ENCODE measurements around the gene EYA4.

Gene EYA4

GRCh38 chr6:133436652-133437051, 195.5 kb downstream of the EYA4 start:
- TF ChIP-seq ZNF274 (IDR thresholded peaks at IDR 0.05; ENCODE audit: low read depth, low read length), result no peak
- no peak for TF ChIP-seq SUZ12 (IDR thresholded peaks at IDR 0.05; ENCODE audit: extremely low read depth, insufficient read depth, insufficient read length)
- TF ChIP-seq YY1 (IDR thresholded peaks at IDR 0.05; ENCODE audit: insufficient read depth, insufficient read length), result no peak
- no peaks in the 10 kb centered on the region for H3K9me3 ChIP-seq (ENCODE audit: insufficient read depth, low read length)
- no peak overlapping the region for H3K9ac ChIP-seq (ENCODE audit: insufficient read length, low read depth)
- no peaks in the 10 kb centered on the region for H3K4me1 ChIP-seq (ENCODE audit: insufficient read depth, insufficient read length)
- H3K36me3 ChIP-seq (ENCODE audit: insufficient read depth, insufficient read length, low read length), result no peaks in the 10 kb centered on the region
- H3K27me3 ChIP-seq (ENCODE audit: insufficient read depth, insufficient read length), result no peaks in the 10 kb centered on the region
- no peak overlapping the region for H3K4me3 ChIP-seq (ENCODE audit: insufficient read length, low read depth)
- DNase-seq (ENCODE audit: low read depth, low spot score), result no peak

- no peaks in the 10 kb centered on the region for H3K4me1 ChIP-seq (ENCODE audit: insufficient read depth, insufficient read length)
- no peak overlapping the region for H3K9ac ChIP-seq (ENCODE audit: insufficient read length, low read depth)
- H3K27me3 ChIP-seq (ENCODE audit: insufficient read depth, insufficient read length), result no peaks in the 10 kb centered on the region
- TF ChIP-seq YY1 (IDR thresholded peaks at IDR 0.05; ENCODE audit: insufficient read depth, insufficient read length), result no peak
- no peak for TF ChIP-seq ZNF274 (IDR thresholded peaks at IDR 0.05; ENCODE audit: low read depth, low read length)
- TF ChIP-seq SUZ12 (IDR thresholded peaks at IDR 0.05; ENCODE audit: extremely low read depth, insufficient read depth, insufficient read length), result no peak
- H3K4me3 ChIP-seq (ENCODE audit: insufficient read length, low read depth), result no peak overlapping the region
- no peaks in the 10 kb centered on the region for H3K36me3 ChIP-seq (ENCODE audit: insufficient read depth, insufficient read length, low read length)
- DNase-seq (ENCODE audit: low read depth, low spot score), result no peak
- H3K9me3 ChIP-seq (ENCODE audit: insufficient read depth, low read length), result no peaks in the 10 kb centered on the region
Measured at GRCh38 chr6:133441491-133441890, 200.3 kb downstream of the EYA4 start.

GRCh38 chr6:133446789-133447188, 205.6 kb downstream of the EYA4 start:
- Histone ChIP-seq H3K9me3 (ENCODE audit: insufficient read depth, low read length) (no peaks in the 10 kb centered on the region), H3K4me1 (ENCODE audit: insufficient read depth, insufficient read length) (no peaks in the 10 kb centered on the region), H3K27me3 (ENCODE audit: insufficient read depth, insufficient read length) (no peaks in the 10 kb centered on the region), H3K9ac (ENCODE audit: insufficient read length, low read depth) (no peak overlapping the region), H3K4me3 (ENCODE audit: insufficient read length, low read depth) (no peak overlapping the region), H3K36me3 (ENCODE audit: insufficient read depth, insufficient read length, low read length) (no peaks in the 10 kb centered on the region)
- DNase-seq (ENCODE audit: low read depth, low spot score), result no peak
- TF ChIP-seq SUZ12 (IDR thresholded peaks at IDR 0.05; ENCODE audit: extremely low read depth, insufficient read depth, insufficient read length) (no peak), YY1 (IDR thresholded peaks at IDR 0.05; ENCODE audit: insufficient read depth, insufficient read length) (no peak), ZNF274 (IDR thresholded peaks at IDR 0.05; ENCODE audit: low read depth, low read length) (no peak)

- DNase-seq (ENCODE audit: low read depth, low spot score), result no peak
- H3K36me3 ChIP-seq (ENCODE audit: insufficient read depth, insufficient read length, low read length), result no peaks in the 10 kb centered on the region
- H3K9ac ChIP-seq (ENCODE audit: insufficient read length, low read depth), result no peak overlapping the region
- H3K9me3 ChIP-seq (ENCODE audit: insufficient read depth, low read length), result no peaks in the 10 kb centered on the region
- H3K4me3 ChIP-seq (ENCODE audit: insufficient read length, low read depth), result no peak overlapping the region
- H3K27me3 ChIP-seq (ENCODE audit: insufficient read depth, insufficient read length), result no peaks in the 10 kb centered on the region
- TF ChIP-seq YY1 (IDR thresholded peaks at IDR 0.05; ENCODE audit: insufficient read depth, insufficient read length) (no peak), SUZ12 (IDR thresholded peaks at IDR 0.05; ENCODE audit: extremely low read depth, insufficient read depth, insufficient read length) (no peak), ZNF274 (IDR thresholded peaks at IDR 0.05; ENCODE audit: low read depth, low read length) (no peak)
- H3K4me1 ChIP-seq (ENCODE audit: insufficient read depth, insufficient read length), result no peaks in the 10 kb centered on the region
Measured at GRCh38 chr6:133447924-133448323, 206.8 kb downstream of the EYA4 start.

GRCh38 chr6:133456439-133456838, 215.3 kb downstream of the EYA4 start:
- TF ChIP-seq ZNF274 (IDR thresholded peaks at IDR 0.05; ENCODE audit: low read depth, low read length), result no peak
- no peak for TF ChIP-seq SUZ12 (IDR thresholded peaks at IDR 0.05; ENCODE audit: extremely low read depth, insufficient read depth, insufficient read length)
- TF ChIP-seq YY1 (IDR thresholded peaks at IDR 0.05; ENCODE audit: insufficient read depth, insufficient read length), result no peak
- no peak overlapping the region for H3K9ac ChIP-seq (ENCODE audit: insufficient read length, low read depth)
- no peaks in the 10 kb centered on the region for H3K36me3 ChIP-seq (ENCODE audit: insufficient read depth, insufficient read length, low read length)
- no peak overlapping the region for H3K4me3 ChIP-seq (ENCODE audit: insufficient read length, low read depth)
- no peaks in the 10 kb centered on the region for H3K27me3 ChIP-seq (ENCODE audit: insufficient read depth, insufficient read length)
- no peaks in the 10 kb centered on the region for H3K9me3 ChIP-seq (ENCODE audit: insufficient read depth, low read length)
- no peak for DNase-seq (ENCODE audit: low read depth, low spot score)
- no peaks in the 10 kb centered on the region for H3K4me1 ChIP-seq (ENCODE audit: insufficient read depth, insufficient read length)

GRCh38 chr6:133456944-133457343, 215.8 kb downstream of the EYA4 start:
- no peak for DNase-seq (ENCODE audit: low read depth, low spot score)

GRCh38 chr6:133460101-133460500, 218.9 kb downstream of the EYA4 start:
- Histone ChIP-seq H3K27me3 (ENCODE audit: insufficient read depth, insufficient read length) (no peaks in the 10 kb centered on the region), H3K9me3 (ENCODE audit: insufficient read depth, low read length) (no peaks in the 10 kb centered on the region), H3K9ac (ENCODE audit: insufficient read length, low read depth) (no peak overlapping the region), H3K36me3 (ENCODE audit: insufficient read depth, insufficient read length, low read length) (no peaks in the 10 kb centered on the region), H3K4me3 (ENCODE audit: insufficient read length, low read depth) (no peak overlapping the region), H3K4me1 (ENCODE audit: insufficient read depth, insufficient read length) (no peaks in the 10 kb centered on the region)
- TF ChIP-seq ZNF274 (IDR thresholded peaks at IDR 0.05; ENCODE audit: low read depth, low read length) (no peak), SUZ12 (IDR thresholded peaks at IDR 0.05; ENCODE audit: extremely low read depth, insufficient read depth, insufficient read length) (no peak)
- no peak for DNase-seq (ENCODE audit: low read depth, low spot score)

More at GRCh38 chr6:133456944-133457343, 215.8 kb downstream of the EYA4 start:
- Histone ChIP-seq H3K9ac (ENCODE audit: insufficient read length, low read depth) (no peak overlapping the region), H3K4me3 (ENCODE audit: insufficient read length, low read depth) (no peak overlapping the region), H3K27me3 (ENCODE audit: insufficient read depth, insufficient read length) (no peaks in the 10 kb centered on the region), H3K4me1 (ENCODE audit: insufficient read depth, insufficient read length) (no peaks in the 10 kb centered on the region), H3K9me3 (ENCODE audit: insufficient read depth, low read length) (no peaks in the 10 kb centered on the region), H3K36me3 (ENCODE audit: insufficient read depth, insufficient read length, low read length) (no peaks in the 10 kb centered on the region)
- TF ChIP-seq ZNF274 (IDR thresholded peaks at IDR 0.05; ENCODE audit: low read depth, low read length), result no peak
- TF ChIP-seq SUZ12 (IDR thresholded peaks at IDR 0.05; ENCODE audit: extremely low read depth, insufficient read depth, insufficient read length), result no peak
- TF ChIP-seq YY1 (IDR thresholded peaks at IDR 0.05; ENCODE audit: insufficient read depth, insufficient read length), result no peak

GRCh38 chr6:133463790-133464189, 222.6 kb downstream of the EYA4 start:
- H3K27me3 ChIP-seq (ENCODE audit: insufficient read depth, insufficient read length), result no peaks in the 10 kb centered on the region
- no peak for DNase-seq (ENCODE audit: low read depth, low spot score)
- H3K4me1 ChIP-seq (ENCODE audit: insufficient read depth, insufficient read length), result no peaks in the 10 kb centered on the region
- no peaks in the 10 kb centered on the region for H3K36me3 ChIP-seq (ENCODE audit: insufficient read depth, insufficient read length, low read length)
- no peaks in the 10 kb centered on the region for H3K9me3 ChIP-seq (ENCODE audit: insufficient read depth, low read length)
- no peak overlapping the region for H3K4me3 ChIP-seq (ENCODE audit: insufficient read length, low read depth)
- no peak overlapping the region for H3K9ac ChIP-seq (ENCODE audit: insufficient read length, low read depth)
- TF ChIP-seq YY1 (IDR thresholded peaks at IDR 0.05; ENCODE audit: insufficient read depth, insufficient read length), result no peak
- TF ChIP-seq ZNF274 (IDR thresholded peaks at IDR 0.05; ENCODE audit: low read depth, low read length), result no peak
- TF ChIP-seq SUZ12 (IDR thresholded peaks at IDR 0.05; ENCODE audit: extremely low read depth, insufficient read depth, insufficient read length), result no peak

All from NT2/D1 (cell line).